SK-N-SH treated with all-trans-retinoic acid at 6 μM for 48 hours (cell line): ENCODE data around the gene GLB1L3.

Experiments
- ATAC-seq: fragments of 200-7000 bp; cut with Tn5 transposase; 3 replicates; pipeline ENCODE4 v1.9.1; 2020; ENCODE audit warnings: mild to moderate bottlenecking, moderate library complexity
- ARNTL ChIP-seq: fragments of 450-650 bp; formaldehyde crosslinking; IDR thresholded peaks from 2 replicates; pipeline ENCODE4 v1.5.0; 2020; ENCODE audit warnings: low read depth, mild to moderate bottlenecking, moderate library complexity, borderline replicate concordance
- BACH2 ChIP-seq: fragments of 250-450 bp; sonication (Bioruptor Pico); IDR thresholded peaks from 2 replicates; pipeline ENCODE4 v1.9.0; 2021; ENCODE audit warnings: mild to moderate bottlenecking, borderline replicate concordance
- CREB5 ChIP-seq: fragments of 250-450 bp; sonication (Bioruptor Pico); IDR thresholded peaks from 2 replicates; pipeline ENCODE4 v1.5.1; 2020; ENCODE audit warnings: low read depth, mild to moderate bottlenecking, moderate library complexity
- CSDC2 ChIP-seq: fragments of 250-450 bp; sonication (Bioruptor Pico); IDR thresholded peaks from 2 replicates; pipeline ENCODE4 v1.5.0; 2020; ENCODE audit warnings: mild to moderate bottlenecking, moderate library complexity
- CSRNP3 ChIP-seq: fragments of 250-450 bp; sonication (Bioruptor Pico); IDR thresholded peaks from 2 replicates; pipeline ENCODE4 v1.5.1; 2021; ENCODE audit warnings: mild to moderate bottlenecking, moderate library complexity
- ESRRG ChIP-seq: fragments of 250-450 bp; sonication (Bioruptor Pico); IDR thresholded peaks from 2 replicates; pipeline ENCODE4 v1.6.1; 2021; ENCODE audit warnings: mild to moderate bottlenecking
- GLIS3 ChIP-seq: fragments of 250-450 bp; sonication (Bioruptor Pico); IDR thresholded peaks from 2 replicates; pipeline ENCODE4 v1.5.0; 2020; ENCODE audit warnings: mild to moderate bottlenecking, moderate library complexity
- OSR1 ChIP-seq: fragments of 250-450 bp; sonication (Bioruptor Pico); IDR thresholded peaks from 2 replicates; pipeline ENCODE4 v1.8.0; 2022; ENCODE audit warnings: moderate library complexity, mild to moderate bottlenecking, inconsistent platforms
- PATZ1 ChIP-seq: fragments of 250-450 bp; sonication (Bioruptor Pico); IDR thresholded peaks from 2 replicates; pipeline ENCODE4 v1.8.0; 2020; ENCODE audit warnings: mild to moderate bottlenecking, moderate library complexity, borderline replicate concordance
- PPARA ChIP-seq: fragments of 250-450 bp; sonication (Bioruptor Pico); IDR thresholded peaks from 2 replicates; pipeline ENCODE4 v1.5.0; 2020; ENCODE audit warnings: mild to moderate bottlenecking, borderline replicate concordance
- TCF4 ChIP-seq: fragments of 250-450 bp; sonication (Bioruptor Pico); IDR thresholded peaks from 2 replicates; pipeline ENCODE4 v1.8.0; 2021; ENCODE audit warnings: mild to moderate bottlenecking, moderate library complexity, borderline replicate concordance
- TOX ChIP-seq: fragments of 250-450 bp; sonication (Bioruptor Pico); IDR thresholded peaks from 2 replicates; pipeline ENCODE4 v1.8.0; 2021; ENCODE audit warnings: mild to moderate bottlenecking, moderate library complexity, borderline replicate concordance
- ZC3H10 ChIP-seq: fragments of 250-450 bp; sonication (Bioruptor Pico); IDR thresholded peaks from 2 replicates; pipeline ENCODE4 v1.5.1; 2021; ENCODE audit warnings: mild to moderate bottlenecking, moderate library complexity
- ZFP30 ChIP-seq: fragments of 450-650 bp; formaldehyde crosslinking; IDR thresholded peaks from 2 replicates; pipeline ENCODE4 v1.5.0; 2022; ENCODE audit warnings: mild to moderate bottlenecking, moderate library complexity
- ZNF70 ChIP-seq: fragments of 450-650 bp; formaldehyde crosslinking; IDR thresholded peaks from 2 replicates; pipeline ENCODE4 v1.5.0; 2020; ENCODE audit warnings: mild to moderate bottlenecking, moderate library complexity
- ZNF8 ChIP-seq: fragments of 450-650 bp; formaldehyde crosslinking; IDR thresholded peaks from 2 replicates; pipeline ENCODE4 v1.5.0; 2020; ENCODE audit warnings: mild to moderate bottlenecking, moderate library complexity

The GLB1L3 gene

GRCh38 chr11:134322553-134322952 lies 46.4 kb downstream of the GLB1L3 start (continued):
- TF ChIP-seq PATZ1 (CRISPR knock-in tag) (no peak), CSDC2 (no peak), PPARA (CRISPR knock-in tag) (no peak)

GRCh38 chr11:134328433-134328832 lies 52.3 kb downstream of the GLB1L3 start:
- no peak for ATAC-seq
- TF ChIP-seq CREB5 (CRISPR knock-in tag): no peak

- no peak for TF ChIP-seq ZNF8 (CRISPR knock-in tag)
- TF ChIP-seq ZC3H10: no peak
- TF ChIP-seq PATZ1 (CRISPR knock-in tag): no peak
- no peak for TF ChIP-seq ZNF70 (CRISPR knock-in tag)
- TF ChIP-seq GLIS3 (CRISPR knock-in tag): no peak
- no peak for TF ChIP-seq ESRRG
- ATAC-seq: no peak
Measured at GRCh38 chr11:134330611-134331353, 54.6 kb downstream of the GLB1L3 start.

GRCh38 chr11:134331354-134332188 lies 55.4 kb downstream of the GLB1L3 start, which contains the start of gene GLB1L2:
Gene GLB1L2 (plus strand): TSS chr11:134331988. CDS start chr11:134332062, 74 bp downstream.
- TF ChIP-seq ARNTL (CRISPR knock-in tag): no peak
- no peak for TF ChIP-seq ZFP30 (CRISPR knock-in tag)
- no peak for TF ChIP-seq CSDC2
- TF ChIP-seq TOX: no peak
- TF ChIP-seq TCF4 (CRISPR knock-in tag): no peak
- TF ChIP-seq BACH2 (CRISPR knock-in tag): no peak
- no peak for TF ChIP-seq ZNF70 (CRISPR knock-in tag)
- TF ChIP-seq, all 23 proteins: peak for 0
- peak; percentile 80 for ATAC-seq

- peak; percentile 44 for ATAC-seq
- TF ChIP-seq ZC3H10: no peak
- no peak for TF ChIP-seq ZFP30 (CRISPR knock-in tag)
- no peak for TF ChIP-seq OSR1
- TF ChIP-seq BACH2 (CRISPR knock-in tag): no peak
Measured at GRCh38 chr11:134332189-134332631, 56.0 kb downstream of the GLB1L3 start.

GRCh38 chr11:134332782-134333181 lies 56.6 kb downstream of the GLB1L3 start:
- no peak for TF ChIP-seq GLIS3 (CRISPR knock-in tag)
- no peak for TF ChIP-seq ARNTL (CRISPR knock-in tag)
- no peak for TF ChIP-seq ZFP30 (CRISPR knock-in tag)
- ATAC-seq: no peak

- no peak for ATAC-seq
- TF ChIP-seq CSRNP3 (CRISPR knock-in tag): no peak
Measured at GRCh38 chr11:134333312-134333711, 57.1 kb downstream of the GLB1L3 start.
